Activated B cell treated with CpG ODN at 0.5 μM for 24 hours (primary cell): ENCODE data around the gene PFDN1. TPM values are rescaled to one million over a fixed set of nuclear protein-coding genes. Genes with fewer than 3 reads are reported as not detected.

ENCODE experiments used
- ATAC-seq: fragments of 200-7000 bp; cut with Tn5 transposase; one replicate; pipeline ENCODE4 v1.10.0; 2021; ENCODE audit warnings: low read depth, mild to moderate bottlenecking, moderate library complexity
- CTCF ChIA-PET: fragments of 350-600 bp; sonication (Branson Sonifier 250); formaldehyde crosslinking; loops from one replicate; lab custom pipeline; 2021; ENCODE audit warnings: antibody characterized with exemption; lab: Charles Lee
- POLR2A ChIA-PET: fragments of 350-600 bp; sonication (Branson Sonifier 250); formaldehyde crosslinking; loops from one replicate; lab custom pipeline; 2021; ENCODE audit warnings: antibody characterized with exemption; lab: Charles Lee
- DNase-seq: peaks from one replicate; pipeline ENCODE4 v3.0.0; 2022
- H3K27ac Mint-ChIP-seq: one replicate; pipeline ENCODE4 v1.8.0; 2020; ENCODE audit warnings: mixed read lengths
- H3K27me3 Mint-ChIP-seq: one replicate; pipeline ENCODE4 v1.8.0; 2021; ENCODE audit warnings: mixed read lengths
- H3K36me3 Mint-ChIP-seq: one replicate; pipeline ENCODE4 v1.8.0; 2021; ENCODE audit warnings: low read depth, mixed read lengths
- H3K4me1 Mint-ChIP-seq: one replicate; pipeline ENCODE4 v1.8.0; 2021; ENCODE audit warnings: mixed read lengths
- H3K4me3 Mint-ChIP-seq: one replicate; pipeline ENCODE4 v1.8.0; 2020; ENCODE audit warnings: mild to moderate bottlenecking, mixed read lengths
- H3K9me3 Mint-ChIP-seq: one replicate; pipeline ENCODE4 v1.8.0; 2020; ENCODE audit warnings: mixed read lengths
- CTCF ChIP-seq: fragments of 200-600 bp; IDR thresholded peaks from one replicate; pipeline ENCODE4 v1.8.0; 2022; ENCODE audit warnings: antibody characterized with exemption, mild to moderate bottlenecking
- intact Hi-C: fragments of 100-400 bp; cut with micrococcal nuclease; formaldehyde crosslinking; loops from one replicate; pipeline ENCODE4 v1.15.1; 2024
- total RNA-seq: library from RNA; stranded (reverse); gene quantifications from 2 replicates; pipeline ENCODE4 v1.2.3, GENCODE V29; 2022

The PFDN1 gene
- total RNA-seq, 1 donor from 2014 or later, result 38.2 TPM

- ChIA-PET CTCF (interaction anchor here (1.5 kb wide), 1 partner anchor 22 kb away, joined by 5 read pairs; no protein-coding TSS in a partner anchor), POLR2A (no interaction called here)
- ATAC-seq (no peak), DNase-seq (no peak)
- Mint-ChIP-seq H3K36me3 (peaks cover 17% of the 10 kb centered on the region), H3K9me3 (no peaks in the 10 kb centered on the region), H3K4me1 (peaks cover 21% of the 10 kb centered on the region), H3K4me3 (no peak overlapping the region), H3K27me3 (no peaks in the 10 kb centered on the region), H3K27ac (no peak overlapping the region)
- no peak for TF ChIP-seq CTCF
- intact Hi-C loops, result no loop called here
These were observed 37.1 kb downstream of the PFDN1 start for GRCh38 chr5:140265845-140266244.

DNA sequence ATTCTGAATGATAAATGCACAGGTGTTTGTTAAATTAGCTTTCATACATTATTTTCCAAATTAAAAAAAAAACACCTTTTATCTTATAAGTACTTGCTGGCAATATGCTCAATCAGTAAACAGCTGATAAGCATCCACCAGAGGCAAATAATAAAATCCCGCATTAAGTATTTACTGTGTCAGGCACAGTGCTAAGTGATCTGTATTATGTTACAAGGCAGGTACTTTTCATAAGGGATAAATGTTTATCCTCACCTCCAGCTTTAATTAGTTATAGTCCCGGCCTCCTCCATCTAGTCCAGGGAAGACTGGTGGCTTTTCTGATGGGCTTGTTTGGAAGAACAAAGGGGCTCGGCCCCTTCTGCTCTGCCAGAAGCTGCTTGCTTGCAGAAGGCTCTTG lies 40.1 kb downstream of the PFDN1 start:
- POLR2A ChIA-PET, result no interaction called here
- Mint-ChIP-seq H3K27ac (no peak overlapping the region), H3K4me1 (peaks cover 21% of the 10 kb centered on the region), H3K36me3 (peaks cover 32% of the 10 kb centered on the region), H3K27me3 (no peaks in the 10 kb centered on the region), H3K4me3 (no peak overlapping the region), H3K9me3 (no peaks in the 10 kb centered on the region)
- ATAC-seq, result no peak
- CTCF ChIA-PET, result interaction anchor here (0.7 kb wide), 1 partner anchor 1220 kb away, joined by 3 read pairs; no protein-coding TSS in a partner anchor
- intact Hi-C loops, result no loop called here
- DNase-seq, result no peak
- no peak for TF ChIP-seq CTCF

DNA sequence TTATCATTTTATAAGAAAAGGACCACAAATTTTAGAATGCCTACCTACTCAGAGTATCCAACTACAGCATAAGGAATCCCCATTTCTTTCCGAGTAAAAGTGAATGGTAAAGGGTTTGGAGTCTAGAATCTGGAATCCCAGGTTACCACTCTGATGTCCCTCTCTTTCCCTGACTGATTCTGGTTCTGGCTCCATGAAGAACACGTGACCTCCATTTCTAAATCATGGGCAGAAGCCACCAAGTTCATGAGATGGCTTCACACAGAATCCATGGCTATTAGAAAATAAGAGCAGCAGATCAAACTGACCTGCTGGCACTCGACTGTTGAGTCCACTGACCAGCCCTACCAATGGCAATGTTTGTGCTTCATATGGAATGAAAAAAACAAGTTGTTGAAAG lies 40.7 kb downstream of the PFDN1 start:
- DNase-seq, result no peak
- no peak overlapping the region for H3K27ac Mint-ChIP-seq
- CTCF ChIA-PET, result interaction anchor here (1.1 to 1.7 kb wide), 2 partner anchors 18 to 90 kb away, joined by 3 to 6 read pairs; no protein-coding TSS in a partner anchor

GRCh38 chr5:140261403-140262171 lies 41.3 kb downstream of the PFDN1 start:
- H3K4me3 Mint-ChIP-seq, result no peak overlapping the region
- intact Hi-C loops, result no loop called here
- H3K9me3 Mint-ChIP-seq, result no peaks in the 10 kb centered on the region
- ATAC-seq (no peak), DNase-seq (no peak)
- POLR2A ChIA-PET, result no interaction called here
- no peaks in the 10 kb centered on the region for H3K27me3 Mint-ChIP-seq
- H3K4me1 Mint-ChIP-seq, result peaks cover 12% of the 10 kb centered on the region
- no peak overlapping the region for H3K27ac Mint-ChIP-seq
- no peak for TF ChIP-seq CTCF
- CTCF ChIA-PET, result interaction anchor here (1.1 to 1.9 kb wide), 3 partner anchors 17 to 90 kb away, joined by 3 to 6 read pairs (median 4); partner anchors contain the start of gene HBEGF
- peaks cover 37% of the 10 kb centered on the region for H3K36me3 Mint-ChIP-seq

More for the DNA sequence above, 40.7 kb downstream of the PFDN1 start:
- no peak for TF ChIP-seq CTCF
- H3K27me3 Mint-ChIP-seq, result no peaks in the 10 kb centered on the region
- intact Hi-C loops, result no loop called here
- no peak for ATAC-seq
- no peaks in the 10 kb centered on the region for H3K9me3 Mint-ChIP-seq
- H3K4me3 Mint-ChIP-seq, result no peak overlapping the region
- H3K4me1 Mint-ChIP-seq, result peaks cover 14% of the 10 kb centered on the region
- peaks cover 37% of the 10 kb centered on the region for H3K36me3 Mint-ChIP-seq
- POLR2A ChIA-PET, result no interaction called here

- intact Hi-C loops, result no loop called here
- no peaks in the 10 kb centered on the region for H3K4me1 Mint-ChIP-seq
- no peak for TF ChIP-seq CTCF
- no peaks in the 10 kb centered on the region for H3K27me3 Mint-ChIP-seq
- ATAC-seq, result no peak
- no peak overlapping the region for H3K4me3 Mint-ChIP-seq
- ChIA-PET POLR2A (interaction anchor here (0.6 kb wide), 1 partner anchor 16 kb away, joined by 8 read pairs; no protein-coding TSS in a partner anchor), CTCF (interaction anchor here (1.9 kb wide), 1 partner anchor 86 kb away, joined by 4 read pairs; the partner anchor contains the start of gene HBEGF)
- H3K27ac Mint-ChIP-seq, result no peak overlapping the region
- H3K9me3 Mint-ChIP-seq, result no peaks in the 10 kb centered on the region
- peaks cover 36% of the 10 kb centered on the region for H3K36me3 Mint-ChIP-seq
- no peak for DNase-seq
These were observed 42.7 kb downstream of the PFDN1 start for GRCh38 chr5:140260089-140260656.
